Measurements from ENCODE around the gene CALR.

Gene CALR

GRCh38 chr19:12987190-12987589 is 48.8 kb downstream of the CALR start (continued):
- TF ChIP-seq PPARA (CRISPR knock-in tag; IDR thresholded peaks at IDR 0.05; ENCODE audit: borderline replicate concordance) (no peak), ZFP3 (CRISPR knock-in tag; IDR thresholded peaks at IDR 0.05) (no peak), POU6F1 (CRISPR knock-in tag; IDR thresholded peaks at IDR 0.05; ENCODE audit: borderline replicate concordance, low read depth) (no peak)

- no peak for ATAC-seq
- no peak for TF ChIP-seq POU6F1 (CRISPR knock-in tag; IDR thresholded peaks at IDR 0.05; ENCODE audit: borderline replicate concordance, low read depth)
- TF ChIP-seq TSHZ2 (CRISPR knock-in tag; IDR thresholded peaks at IDR 0.05), result no peak
- no peak for TF ChIP-seq TCF4 (CRISPR knock-in tag; IDR thresholded peaks at IDR 0.05; ENCODE audit: borderline replicate concordance)
- TF ChIP-seq ZFP3 (CRISPR knock-in tag; IDR thresholded peaks at IDR 0.05), result no peak
- TF ChIP-seq ZFP30 (CRISPR knock-in tag; IDR thresholded peaks at IDR 0.05), result no peak
- no peak for TF ChIP-seq ZNF565 (CRISPR knock-in tag; conservative IDR thresholded peaks at IDR 0.05; ENCODE audit: low read depth)
- TF ChIP-seq ESRRG (CRISPR knock-in tag; IDR thresholded peaks at IDR 0.05), result no peak
- TF ChIP-seq TOX (CRISPR knock-in tag; IDR thresholded peaks at IDR 0.05; ENCODE audit: borderline replicate concordance), result no peak
- TF ChIP-seq GLIS3 (CRISPR knock-in tag; IDR thresholded peaks at IDR 0.05), result no peak
- no peak for TF ChIP-seq ISL1 (CRISPR knock-in tag; IDR thresholded peaks at IDR 0.05)
- TF ChIP-seq ARNTL (CRISPR knock-in tag; IDR thresholded peaks at IDR 0.05; ENCODE audit: borderline replicate concordance, low read depth), result no peak
- no peak for TF ChIP-seq ZNF70 (CRISPR knock-in tag; IDR thresholded peaks at IDR 0.05)
- no peak for TF ChIP-seq CSRNP3 (CRISPR knock-in tag; IDR thresholded peaks at IDR 0.05)
- TF ChIP-seq PPARA (CRISPR knock-in tag; IDR thresholded peaks at IDR 0.05; ENCODE audit: borderline replicate concordance), result no peak
- no peak for TF ChIP-seq CREB5 (CRISPR knock-in tag; IDR thresholded peaks at IDR 0.05; ENCODE audit: low read depth)
- TF ChIP-seq BACH2 (CRISPR knock-in tag; IDR thresholded peaks at IDR 0.05; ENCODE audit: borderline replicate concordance), result no peak
Measured at GRCh38 chr19:12987781-12988180, 49.4 kb downstream of the CALR start.

GRCh38 chr19:12990431-12990830 is 52.0 kb downstream of the CALR start:
- no peak for ATAC-seq
- TF ChIP-seq CSRNP3 (CRISPR knock-in tag; IDR thresholded peaks at IDR 0.05) (no peak), ESRRG (CRISPR knock-in tag; IDR thresholded peaks at IDR 0.05) (no peak), ZNF8 (CRISPR knock-in tag; IDR thresholded peaks at IDR 0.05) (no peak), POU6F1 (CRISPR knock-in tag; IDR thresholded peaks at IDR 0.05; ENCODE audit: borderline replicate concordance, low read depth) (no peak), ISL1 (CRISPR knock-in tag; IDR thresholded peaks at IDR 0.05) (no peak), PPARA (CRISPR knock-in tag; IDR thresholded peaks at IDR 0.05; ENCODE audit: borderline replicate concordance) (no peak), CSDC2 (CRISPR knock-in tag; IDR thresholded peaks at IDR 0.05) (no peak), BACH2 (CRISPR knock-in tag; IDR thresholded peaks at IDR 0.05; ENCODE audit: borderline replicate concordance) (no peak), TSHZ2 (CRISPR knock-in tag; IDR thresholded peaks at IDR 0.05) (no peak), SNAI2 (CRISPR knock-in tag; IDR thresholded peaks at IDR 0.05) (no peak)
